ENCODE data around the gene RTKN. TPM values are rescaled to one million over a fixed set of nuclear protein-coding genes. Genes with fewer than 3 reads are reported as not detected.
"Not testable (repeated sequence)": the region's sequence is repeated elsewhere in the genome, so short reads cannot be mapped to it uniquely, and the experiment has no call there.

Gene RTKN
- total and polyA plus RNA-seq, 2 donors = 14.2 to 18.0 TPM

- Histone ChIP-seq H3K36me3 (ENCODE audit: insufficient read depth) (peaks cover 2% of the 10 kb centered on the region), H3K27ac (ENCODE audit: low read depth) (peak overlapping the region; percentile 77), H3K4me1 (ENCODE audit: insufficient read depth) (peaks cover 2% of the 10 kb centered on the region), H3K4me3 (ENCODE audit: low read depth, low read length) (peak overlapping the region; percentile 45)
- 59% methylated on average over 16 of the region's 16 CpGs for WGBS
- DNase-seq (ENCODE audit: extremely low spot score) = no peak
Observed at GRCh38 chr2:74471332-74472065, 29.8 kb upstream of the RTKN start.

DNA sequence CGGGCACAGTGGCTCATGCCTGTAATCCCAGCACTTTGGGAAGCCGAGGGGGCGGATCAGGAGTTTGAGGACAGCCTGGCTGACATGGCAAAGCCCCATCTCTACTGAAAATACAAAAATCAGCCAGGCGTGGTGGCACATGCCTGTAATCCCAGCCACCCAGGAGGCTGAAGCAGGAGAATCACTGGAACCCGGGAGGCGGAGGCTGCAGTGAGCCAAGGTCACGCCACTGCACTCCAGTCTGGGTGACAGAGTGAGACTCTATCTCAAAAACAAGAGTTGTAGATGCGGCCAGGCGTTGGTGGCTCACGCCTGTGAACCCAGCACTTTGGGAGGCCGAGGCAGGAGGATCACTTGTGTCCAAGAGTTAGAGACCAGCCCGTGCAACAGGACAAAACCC is 29.0 kb upstream of the RTKN start:
- H3K4me1 ChIP-seq (ENCODE audit: insufficient read depth); H3K27ac ChIP-seq (ENCODE audit: low read depth); H3K4me3 ChIP-seq (ENCODE audit: low read depth, low read length); DNase-seq (ENCODE audit: extremely low spot score); H3K36me3 ChIP-seq (ENCODE audit: insufficient read depth): not testable (repeated sequence)
- 95% methylated on average over 12 of the region's 12 CpGs for WGBS

DNA sequence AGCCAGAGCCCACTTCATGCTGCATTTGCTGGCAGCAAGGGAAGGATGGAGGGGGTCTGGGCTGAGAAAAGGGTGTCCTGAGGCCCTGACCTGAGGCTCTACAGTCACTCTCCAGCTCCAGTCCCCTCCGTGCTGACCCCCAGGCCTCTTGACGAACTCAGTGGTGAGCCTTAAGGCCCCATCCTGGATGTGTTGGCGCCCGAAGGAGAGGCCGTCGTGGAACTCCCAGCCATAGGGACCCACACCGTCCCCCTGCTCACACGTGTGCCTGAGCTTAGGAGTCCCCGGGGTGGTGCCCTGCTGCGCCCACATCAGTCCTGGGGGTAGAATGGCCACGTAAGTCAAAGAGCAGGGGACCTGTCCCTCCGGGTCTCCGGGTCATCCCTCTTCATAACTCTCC is 22.7 kb upstream of the RTKN start:
- Histone ChIP-seq H3K4me1 (ENCODE audit: insufficient read depth) (no peaks in the 10 kb centered on the region), H3K27ac (ENCODE audit: low read depth) (no peak overlapping the region), H3K4me3 (ENCODE audit: low read depth, low read length) (peak overlapping the region; percentile 68), H3K36me3 (ENCODE audit: insufficient read depth) (no peaks in the 10 kb centered on the region)
- DNase-seq (ENCODE audit: extremely low spot score) = no peak
- 6% methylated on average over 13 of the region's 13 CpGs for WGBS

GRCh38 chr2:74462786-74463105 is 21.0 kb upstream of the RTKN start:
- Histone ChIP-seq H3K4me3 (ENCODE audit: low read depth, low read length) (no peak overlapping the region), H3K36me3 (ENCODE audit: insufficient read depth) (no peaks in the 10 kb centered on the region), H3K27ac (ENCODE audit: low read depth) (no peak overlapping the region), H3K4me1 (ENCODE audit: insufficient read depth) (no peaks in the 10 kb centered on the region)
- 88% methylated on average over 4 of the region's 4 CpGs for WGBS
- no peak for DNase-seq (ENCODE audit: extremely low spot score)

DNA sequence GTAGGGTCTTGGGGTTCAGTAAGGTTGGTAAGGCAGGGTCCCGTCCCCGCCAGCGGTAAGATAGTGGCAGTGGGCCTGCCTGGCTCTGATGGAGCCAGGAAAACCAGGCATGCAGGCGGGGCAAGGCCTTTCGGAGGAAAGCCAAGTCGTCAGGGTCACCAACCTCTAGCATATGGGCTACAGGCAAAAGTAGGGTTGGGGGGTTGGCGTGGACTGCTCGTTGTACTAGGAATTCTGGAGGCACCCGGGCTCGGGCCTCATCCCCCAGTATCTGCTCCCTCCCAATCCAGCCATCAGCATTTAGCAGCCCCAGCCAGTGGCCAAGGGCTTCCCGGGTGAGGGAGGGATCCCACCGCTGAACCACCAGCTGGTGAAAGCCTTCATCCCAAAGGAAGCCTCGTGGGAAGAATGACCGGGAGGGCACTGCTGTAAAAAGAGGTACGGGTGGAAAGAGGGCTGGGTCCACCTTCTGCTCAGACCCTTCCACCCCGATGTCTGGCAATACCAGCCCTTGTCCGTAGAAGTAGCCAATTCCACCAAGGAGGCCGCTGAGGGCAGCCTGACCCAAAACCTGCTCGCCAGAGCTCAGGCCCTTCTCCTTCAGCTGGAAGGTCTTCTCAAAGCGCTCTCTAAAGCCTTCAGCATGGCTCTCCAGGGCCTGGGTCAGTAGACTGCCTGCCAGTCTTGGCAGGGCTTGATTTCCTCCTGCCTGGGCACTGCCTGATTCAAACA is 20.5 kb upstream of the RTKN start:
- DNase-seq (ENCODE audit: extremely low spot score) = no peak
- Histone ChIP-seq H3K36me3 (ENCODE audit: insufficient read depth) (no peaks in the 10 kb centered on the region), H3K4me3 (ENCODE audit: low read depth, low read length) (no peak overlapping the region), H3K4me1 (ENCODE audit: insufficient read depth) (no peaks in the 10 kb centered on the region), H3K27ac (ENCODE audit: low read depth) (no peak overlapping the region)
- WGBS = 86% methylated on average over 20 of the region's 20 CpGs

- no peak for DNase-seq (ENCODE audit: extremely low spot score)
- H3K27ac ChIP-seq (ENCODE audit: low read depth) = no peak overlapping the region
- 89% methylated on average over 27 of the region's 27 CpGs for WGBS
- H3K4me1 ChIP-seq (ENCODE audit: insufficient read depth) = no peaks in the 10 kb centered on the region
- no peaks in the 10 kb centered on the region for H3K36me3 ChIP-seq (ENCODE audit: insufficient read depth)
- H3K4me3 ChIP-seq (ENCODE audit: low read depth, low read length) = no peak overlapping the region
Observed at GRCh38 chr2:74461187-74462053, 19.7 kb upstream of the RTKN start.

DNA sequence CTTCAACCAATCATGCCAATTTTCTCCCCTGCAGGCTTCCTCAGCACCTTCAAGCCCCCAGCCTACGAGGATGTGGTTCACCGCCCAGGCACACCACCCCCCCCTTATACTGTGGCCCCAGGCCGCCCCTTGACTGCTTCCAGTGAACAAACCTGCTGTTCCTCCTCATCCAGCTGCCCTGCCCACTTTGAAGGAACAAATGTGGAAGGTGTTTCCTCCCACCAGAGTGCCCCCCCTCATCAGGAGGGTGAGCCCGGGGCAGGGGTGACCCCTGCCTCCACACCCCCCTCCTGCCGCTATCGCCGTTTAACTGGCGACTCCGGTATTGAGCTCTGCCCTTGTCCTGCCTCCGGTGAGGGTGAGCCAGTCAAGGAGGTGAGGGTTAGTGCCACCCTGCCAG is 18.4 kb upstream of the RTKN start:
- H3K36me3 ChIP-seq (ENCODE audit: insufficient read depth); DNase-seq (ENCODE audit: extremely low spot score): not testable (repeated sequence)
- 84% methylated on average over 10 of the region's 10 CpGs for WGBS

GRCh38 chr2:74459503-74460118 is 17.9 kb upstream of the RTKN start:
- not testable (repeated sequence) for DNase-seq (ENCODE audit: extremely low spot score); H3K4me3 ChIP-seq (ENCODE audit: low read depth, low read length); H3K4me1 ChIP-seq (ENCODE audit: insufficient read depth); H3K36me3 ChIP-seq (ENCODE audit: insufficient read depth); H3K27ac ChIP-seq (ENCODE audit: low read depth)
- 78% methylated on average over 13 of the region's 13 CpGs for WGBS

More for the DNA sequence above, 18.4 kb upstream of the RTKN start:
- H3K4me1 ChIP-seq (ENCODE audit: insufficient read depth); H3K4me3 ChIP-seq (ENCODE audit: low read depth, low read length); H3K27ac ChIP-seq (ENCODE audit: low read depth): not testable (repeated sequence)

DNA sequence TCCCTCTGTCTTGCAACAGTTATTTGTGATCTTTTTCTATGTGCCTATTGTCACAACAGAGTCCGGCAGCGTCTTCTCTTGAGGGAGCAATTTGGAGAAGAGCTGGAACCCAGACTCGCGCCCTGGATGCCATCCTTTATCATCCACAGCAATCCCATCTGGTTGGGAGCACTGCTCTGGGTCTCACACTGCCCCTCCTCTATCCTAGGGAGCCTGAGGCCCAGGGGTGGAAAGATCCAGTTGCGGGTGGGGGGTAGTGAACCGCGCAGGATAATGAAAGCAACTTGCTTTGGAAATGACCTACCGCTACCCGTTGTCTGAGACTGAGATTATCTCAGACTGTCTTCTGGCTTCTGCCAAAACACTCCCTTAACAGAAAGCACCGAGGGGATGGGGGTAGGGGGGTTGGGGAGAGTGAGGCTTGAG is 17.2 kb upstream of the RTKN start:
- peak overlapping the region; percentile 52 for H3K4me3 ChIP-seq (ENCODE audit: low read depth, low read length)
- DNase-seq (ENCODE audit: extremely low spot score) = no peak
- no peak overlapping the region for H3K27ac ChIP-seq (ENCODE audit: low read depth)
- no peaks in the 10 kb centered on the region for H3K36me3 ChIP-seq (ENCODE audit: insufficient read depth)
- H3K4me1 ChIP-seq (ENCODE audit: insufficient read depth) = no peaks in the 10 kb centered on the region
- 2% methylated on average over 10 of the region's 10 CpGs for WGBS

GRCh38 chr2:74458132-74458937 is 16.6 kb upstream of the RTKN start, which contains the start of gene WBP1:
Gene WBP1, plus strand, starts transcription at chr2:74458438. Its CDS starts 165 bp downstream, at chr2:74458603.
- under 1% methylated on average over 37 of the region's 38 CpGs for WGBS
- no peaks in the 10 kb centered on the region for H3K4me1 ChIP-seq (ENCODE audit: insufficient read depth)
- peak; percentile 100 for DNase-seq (ENCODE audit: extremely low spot score)
- no peaks in the 10 kb centered on the region for H3K36me3 ChIP-seq (ENCODE audit: insufficient read depth)
- H3K27ac ChIP-seq (ENCODE audit: low read depth) = peak within 1 kb of the TSS; percentile 94
- peak within 1 kb of the TSS; percentile 52 for H3K4me3 ChIP-seq (ENCODE audit: low read depth, low read length)

GRCh38 chr2:74457549-74458131 is 15.9 kb upstream of the RTKN start:
- peak overlapping the region; percentile 94 for H3K27ac ChIP-seq (ENCODE audit: low read depth)
- H3K36me3 ChIP-seq (ENCODE audit: insufficient read depth) = no peaks in the 10 kb centered on the region
- peak overlapping the region; percentile 44 for H3K4me3 ChIP-seq (ENCODE audit: low read depth, low read length)
- H3K4me1 ChIP-seq (ENCODE audit: insufficient read depth) = no peaks in the 10 kb centered on the region
- no peak for DNase-seq (ENCODE audit: extremely low spot score)
- under 1% methylated on average over 46 of the region's 46 CpGs for WGBS

DNA sequence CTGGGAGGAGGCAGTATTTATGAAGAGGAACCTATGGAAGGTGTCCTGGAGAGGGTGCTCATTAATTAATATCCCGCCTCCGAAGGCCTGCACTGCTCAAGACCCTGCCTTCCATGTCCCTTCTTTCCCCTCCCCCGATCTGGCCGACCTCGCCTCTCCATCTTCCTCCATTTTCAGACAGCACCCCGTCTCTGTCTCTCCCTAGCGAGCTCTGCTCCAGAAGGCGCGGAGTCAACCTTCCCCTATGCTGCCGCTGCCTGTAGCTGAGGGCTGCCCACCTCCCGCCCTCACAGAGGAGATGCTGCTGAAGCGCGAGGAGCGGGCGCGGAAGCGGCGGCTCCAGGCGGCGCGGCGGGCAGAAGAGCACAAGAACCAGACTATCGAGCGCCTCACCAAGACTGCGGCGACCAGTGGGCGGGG is 15.4 kb upstream of the RTKN start:
- Histone ChIP-seq H3K4me3 (ENCODE audit: low read depth, low read length) (peak overlapping the region; percentile 44), H3K36me3 (ENCODE audit: insufficient read depth) (no peaks in the 10 kb centered on the region), H3K4me1 (ENCODE audit: insufficient read depth) (no peaks in the 10 kb centered on the region), H3K27ac (ENCODE audit: low read depth) (peak overlapping the region; percentile 69)
- DNase-seq (ENCODE audit: extremely low spot score) = no peak
- 1% methylated on average over 27 of the region's 27 CpGs for WGBS

All from urinary bladder (tissue), 4 donors.